Spleen (tissue), 7 donors: ENCODE data around the gene RPTOR.

Experiments
- CTCF ChIP-seq, 11 experiments: fragments of 200-600 bp in 7 of 11; fragments of 450-650 bp in 4 of 11; sonication (generic) in 4 of 11; IDR thresholded peaks in 8 of 11; conservative IDR thresholded peaks in 3 of 11; 1 replicate in 7 of 11; 2 replicates in 4 of 11; pipeline versions ENCODE4 v1.4.0 to v1.8.0; 2016 to 2021; ENCODE audit warnings: antibody characterized with exemption in 11 of 11, inconsistent platforms in 4 of 11, mild to moderate bottlenecking in 1 of 11
- POLR2A ChIP-seq, 3 donors: fragments of 450-650 bp; IDR thresholded peaks; one replicate each; pipeline ENCODE4 v1.5.1; 2017; ENCODE audit warnings: antibody characterized with exemption in 3 of 3, mild to moderate bottlenecking in 1 of 3
- POLR2AphosphoS5 ChIP-seq, 3 donors: sonication (generic); formaldehyde crosslinking; IDR thresholded peaks; one replicate each; pipeline ENCODE4 v1.5.1; 2017; ENCODE audit warnings: antibody characterized with exemption in 3 of 3
- donor health status: DM: no; HTN: no; CAD: no; lungs with moderate emphysema.
- donor health status: DM: no; HTN: no; CAD: no.
- donor health status: DM: no; HTN: no; CAD: no.

DNA sequence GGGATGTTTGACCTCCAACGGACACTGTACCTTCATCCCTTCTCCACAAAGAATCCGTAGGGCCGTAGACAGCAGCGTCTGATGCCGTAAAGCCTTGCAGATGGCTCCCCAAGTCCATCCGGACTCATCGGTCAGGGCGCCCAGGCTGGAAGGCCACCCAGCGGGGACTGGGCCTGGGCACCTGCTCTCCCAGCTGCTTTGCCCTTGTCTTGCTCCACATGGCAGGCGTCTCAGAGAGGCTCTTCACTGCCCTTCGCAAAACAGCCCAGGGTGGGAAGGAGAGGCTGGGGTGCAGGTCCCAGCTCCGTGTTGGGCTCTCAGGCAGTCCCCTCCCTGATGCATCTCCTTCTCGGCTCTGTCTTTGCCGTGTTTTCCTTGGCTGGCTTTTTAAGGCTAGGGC lies 6.2 kb upstream of the RPTOR start:
- TF ChIP-seq POLR2AphosphoS5 (IDR thresholded peaks at IDR 0.05), result no peak
- no peak for TF ChIP-seq CTCF (IDR thresholded peaks at IDR 0.05 in 8 of 11, conservative IDR thresholded peaks at IDR 0.05 in 3 of 11)
- TF ChIP-seq POLR2A (IDR thresholded peaks at IDR 0.05), result no peak
